GM19395 (cell line): Measurements from ENCODE around the gene PTK6.
"Not testable (repeated sequence)": the region's sequence is repeated elsewhere in the genome, so short reads cannot be mapped to it uniquely, and the experiment has no call there.

Experiments used
- ATAC-seq: cut with Tn5 transposase; IDR thresholded peaks from one replicate; pipeline ENCODE4 v1.9.1; 2021; ENCODE audit warnings: mild to moderate bottlenecking, moderate library complexity; ENCODE audit not compliant: unreplicated experiment

Gene PTK6

DNA sequence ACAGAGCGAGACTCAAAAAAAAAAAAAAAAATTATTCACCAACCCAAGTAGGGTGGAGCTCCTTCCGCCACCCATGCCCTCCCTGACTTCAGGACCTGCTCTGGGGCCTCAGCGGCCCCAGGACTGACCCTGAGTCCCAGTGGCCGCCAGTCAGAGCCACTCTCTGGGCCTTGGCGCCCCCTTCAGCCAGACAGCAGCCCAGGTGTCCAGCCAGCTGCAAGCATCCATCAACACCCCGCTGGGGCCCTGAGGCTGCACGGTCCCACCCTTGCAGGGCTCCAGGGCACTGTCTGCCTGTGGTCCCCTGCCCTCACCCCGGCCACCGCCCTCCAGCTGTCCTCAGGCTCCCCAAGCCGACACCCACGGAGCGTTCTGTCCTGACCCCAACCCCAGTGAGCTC, 53.3 kb downstream of the PTK6 start:
- no peak for ATAC-seq

GRCh38 chr20:63482021-63482587, 55.1 kb downstream of the PTK6 start:
- no peak for ATAC-seq

DNA sequence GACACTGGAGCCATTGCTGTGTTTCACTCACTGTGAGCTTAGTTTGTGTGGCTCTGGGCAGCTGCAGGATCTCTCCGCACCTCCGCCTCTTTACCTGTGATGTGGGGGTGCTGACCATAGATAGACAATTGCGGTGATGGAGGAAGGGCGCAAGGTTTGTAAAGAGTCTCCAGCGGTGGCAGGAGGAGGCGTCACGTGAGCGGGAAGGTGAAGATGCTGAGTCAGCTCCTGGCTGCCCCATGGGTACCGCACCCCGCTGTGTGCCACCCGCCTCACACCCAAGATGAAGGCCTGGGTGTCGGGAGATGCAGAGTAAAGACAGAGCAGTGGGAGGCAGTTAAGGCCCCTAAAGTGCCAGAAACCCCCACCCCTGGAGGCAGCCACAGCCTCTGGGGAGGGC, 55.7 kb downstream of the PTK6 start:
- ATAC-seq: no peak

DNA sequence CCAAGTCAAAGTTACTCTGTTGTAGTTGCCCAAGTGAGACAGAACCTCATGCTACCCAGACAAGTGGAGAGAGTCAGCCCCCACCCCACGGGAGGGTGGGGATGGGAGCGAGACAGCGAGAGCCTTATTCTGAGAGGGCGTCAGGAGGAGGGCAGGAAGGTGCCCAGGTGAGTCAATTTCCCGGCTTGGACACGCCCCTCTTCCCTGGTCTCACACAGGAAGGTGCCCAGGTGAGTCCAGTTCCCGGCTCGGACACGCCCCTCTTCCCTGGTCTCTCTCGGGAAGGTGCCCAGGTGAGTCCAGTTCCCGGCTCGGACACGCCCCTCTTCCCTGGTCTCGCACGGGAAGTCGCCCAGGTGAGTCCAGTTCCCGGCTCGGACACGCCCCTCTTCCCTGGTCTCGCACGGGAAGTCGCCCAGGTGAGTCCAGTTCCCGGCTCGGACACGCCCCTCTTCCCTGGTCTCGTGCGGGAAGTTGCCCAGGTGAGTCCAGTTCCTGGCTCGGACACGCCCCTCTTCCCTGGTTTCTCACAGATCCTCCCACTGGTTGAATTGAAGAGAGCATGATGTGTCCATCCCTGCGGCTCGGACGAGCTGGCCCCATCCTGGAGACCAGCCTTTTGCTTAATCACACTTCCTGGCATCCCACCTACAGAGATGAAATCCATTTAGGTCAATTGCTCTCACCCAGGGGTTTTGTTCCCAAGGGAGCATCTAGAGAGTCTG, 57.3 kb downstream of the PTK6 start:
- not testable (repeated sequence) for ATAC-seq

DNA sequence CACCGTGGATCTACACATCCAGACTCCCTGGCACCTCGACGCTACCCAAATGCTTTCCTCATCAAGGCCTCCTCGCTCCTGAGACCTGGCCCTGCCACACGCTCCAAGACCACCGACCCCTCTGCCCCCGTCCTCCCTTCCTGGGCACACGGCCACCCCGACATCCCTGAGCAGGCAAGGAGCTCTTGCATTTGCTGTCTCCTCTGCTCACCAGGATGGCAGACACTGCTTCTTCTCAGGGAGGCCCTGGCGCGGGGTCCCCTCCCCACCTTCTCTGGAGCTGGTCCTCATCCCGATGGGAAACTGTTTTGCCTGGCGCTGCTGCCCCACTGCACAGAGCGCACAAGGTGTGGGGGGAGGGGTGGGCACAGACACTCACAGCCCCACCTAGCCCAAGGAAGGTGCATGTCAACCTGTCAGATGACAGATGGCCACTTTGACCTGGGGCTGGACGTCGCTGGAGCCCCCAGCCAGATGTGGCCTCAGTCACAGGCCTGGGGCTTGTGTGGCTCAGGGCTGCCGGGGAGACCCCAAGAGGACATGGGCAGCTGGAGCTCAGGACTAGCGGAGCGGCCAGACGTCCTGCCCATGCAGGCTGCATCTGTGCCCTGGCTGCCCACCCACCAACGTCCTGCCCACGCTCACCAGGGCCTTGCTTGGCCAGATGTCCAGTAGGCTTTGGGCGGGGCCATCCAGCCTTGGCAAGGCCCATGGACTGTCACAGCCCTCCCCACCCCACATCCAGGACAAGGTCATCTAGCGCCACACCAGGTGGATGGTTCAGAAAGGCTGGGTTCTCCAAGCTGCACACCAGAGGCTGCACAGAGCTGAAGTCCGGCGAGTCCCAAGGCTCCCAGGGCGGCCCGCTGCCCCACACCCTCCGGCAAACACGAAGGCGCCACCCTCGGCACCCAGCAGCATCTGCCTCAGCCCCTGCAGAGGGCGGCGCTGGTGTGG, 58.6 kb downstream of the PTK6 start:
- ATAC-seq: no peak
